Lower leg skin (tissue), 3 donors: Measurements from ENCODE around the gene PRAME.

Experiments used
- CTCF ChIP-seq, 3 donors: fragments of 450-650 bp; IDR thresholded peaks; one replicate each; pipeline ENCODE4 v1.5.1; 2016; ENCODE audit warnings: antibody characterized with exemption in 3 of 3, mild to moderate bottlenecking in 3 of 3, moderate library complexity in 2 of 3
- POLR2A ChIP-seq, 2 donors: fragments of 450-650 bp; IDR thresholded peaks; one replicate each; pipeline ENCODE4 v1.6.1; 2016 to 2017; ENCODE audit warnings: antibody characterized with exemption in 2 of 2, mild to moderate bottlenecking in 1 of 2, moderate library complexity in 1 of 2

- TF ChIP-seq CTCF (IDR thresholded peaks at IDR 0.05) (no peak), POLR2A (IDR thresholded peaks at IDR 0.05) (no peak)
These were observed 10.2 kb downstream of the PRAME start for GRCh38 chr22:22548910-22549309.
